Mesendoderm (in vitro differentiated cells): ENCODE results near the gene EXOSC2.

Experiments
- DNase-seq: peaks from one replicate; pipeline ENCODE4 v3.0.0; 2013
- H2AK5ac ChIP-seq: 2 replicates; pipeline ENCODE4 v1.6.1; 2013; ENCODE audit warnings: low read length, inconsistent platforms
- H2BK120ac ChIP-seq: 2 replicates; pipeline ENCODE4 v1.6.1; 2013; ENCODE audit warnings: low read depth, mild to moderate bottlenecking, low read length, moderate library complexity, mixed read lengths
- H2BK15ac ChIP-seq: replicated peaks from 2 replicates; pipeline ENCODE4 v1.6.1; 2013; ENCODE audit warnings: low read depth, mild to moderate bottlenecking, moderate library complexity
- H2BK5ac ChIP-seq: 2 replicates; pipeline ENCODE4 v1.6.1; 2013; ENCODE audit warnings: low read length, inconsistent platforms
- H3K18ac ChIP-seq: 2 replicates; pipeline ENCODE4 v1.6.1; 2013; ENCODE audit warnings: mild to moderate bottlenecking, low read length, mixed read lengths
- H3K23ac ChIP-seq: one replicate; pipeline ENCODE4 v1.6.1; 2013; ENCODE audit warnings: low read length
- H3K27ac ChIP-seq: 2 replicates; pipeline ENCODE4 v1.5.1; 2013; ENCODE audit warnings: low read depth, mild to moderate bottlenecking, inconsistent platforms, low read length, moderate library complexity
- H3K27me3 ChIP-seq: 2 replicates; pipeline ENCODE4 v1.6.1; 2013; ENCODE audit warnings: low read length, control low read depth, mild to moderate bottlenecking, inconsistent platforms; ENCODE audit not compliant: insufficient read depth, poor library complexity
- H3K36me3 ChIP-seq: 2 replicates; pipeline ENCODE4 v1.6.1; 2013; ENCODE audit warnings: low read length, inconsistent platforms; ENCODE audit not compliant: control insufficient read depth, insufficient read depth
- H3K4ac ChIP-seq: one replicate; pipeline ENCODE4 v1.6.1; 2013; ENCODE audit warnings: low read depth, mild to moderate bottlenecking, low read length, moderate library complexity
- H3K4me1 ChIP-seq: 2 replicates; pipeline ENCODE4 v1.6.1; 2013; ENCODE audit warnings: low read depth, low read length, inconsistent platforms; ENCODE audit not compliant: control insufficient read depth
- H3K4me2 ChIP-seq: 2 replicates; pipeline ENCODE4 v1.6.1; 2013; ENCODE audit warnings: low read length
- H3K4me3 ChIP-seq: 2 replicates; pipeline ENCODE4 v1.5.1; 2013; ENCODE audit warnings: mild to moderate bottlenecking, low read length
- H3K56ac ChIP-seq: one replicate; pipeline ENCODE4 v1.6.1; 2013; ENCODE audit warnings: low read length
- H3K79me1 ChIP-seq: 2 replicates; pipeline ENCODE4 v1.6.1; 2013; ENCODE audit warnings: low read length, inconsistent platforms
- H3K79me2 ChIP-seq: 2 replicates; pipeline ENCODE4 v1.6.1; 2013; ENCODE audit warnings: mild to moderate bottlenecking, low read length; ENCODE audit not compliant: control insufficient read depth, insufficient read depth
- H3K9ac ChIP-seq: 2 replicates; pipeline ENCODE4 v1.6.1; 2013; ENCODE audit warnings: low read length, inconsistent platforms
- H4K5ac ChIP-seq: one replicate; pipeline ENCODE4 v1.6.1; 2013; ENCODE audit warnings: low read length
- H4K8ac ChIP-seq: one replicate; pipeline ENCODE4 v1.6.1; 2013; ENCODE audit warnings: low read depth, mild to moderate bottlenecking, control low read depth, low read length, moderate library complexity
- WGBS: extraction: QIAGEN DNeasy Blood & Tissue Kit; methylation state at CpG from one replicate; pipeline ENCODE4 v1.1.7; 2013; ENCODE audit warnings: low lambda C conversion rate, missing lambda C conversion rate; ENCODE audit not compliant: insufficient coverage; ENCODE audit errors: extremely low coverage; 5-methylcytosine and 5-hydroxymethylcytosine counted together

The EXOSC2 gene

GRCh38 chr9:130741831-130742449 lies 48.4 kb downstream of the EXOSC2 start:
- Histone ChIP-seq H3K4me1 (no peaks in the 10 kb centered on the region), H4K5ac (no peak overlapping the region), H3K9ac (no peak overlapping the region), H3K27ac (no peak overlapping the region), H2BK5ac (no peak overlapping the region), H2BK120ac (no peak overlapping the region), H3K36me3 (no peaks in the 10 kb centered on the region), H3K23ac (no peak overlapping the region), H2BK15ac (no peak overlapping the region), H2AK5ac (no peak overlapping the region), H3K4ac (no peak overlapping the region), H3K18ac (no peak overlapping the region), H3K27me3 (no peaks in the 10 kb centered on the region), H4K8ac (no peak overlapping the region), H3K4me3 (no peak overlapping the region), H3K56ac (no peak overlapping the region), H3K79me1 (peaks cover 12% of the 10 kb centered on the region), H3K4me2 (no peak overlapping the region), H3K79me2 (peaks cover 8% of the 10 kb centered on the region)
- WGBS, result no CpG with 5 or more reads among the region's 7 CpGs
- DNase-seq, result no peak

- Histone ChIP-seq H3K27me3 (no peaks in the 10 kb centered on the region), H3K23ac (no peak overlapping the region), H4K5ac (no peak overlapping the region), H3K27ac (no peak overlapping the region), H3K56ac (no peak overlapping the region), H3K4me3 (no peak overlapping the region), H3K18ac (no peak overlapping the region), H2BK15ac (no peak overlapping the region), H2BK120ac (no peak overlapping the region), H3K4me1 (no peaks in the 10 kb centered on the region), H3K4me2 (no peak overlapping the region), H2AK5ac (no peak overlapping the region), H3K36me3 (no peaks in the 10 kb centered on the region), H3K79me1 (peaks cover 12% of the 10 kb centered on the region), H4K8ac (no peak overlapping the region), H2BK5ac (no peak overlapping the region), H3K79me2 (peaks cover 6% of the 10 kb centered on the region), H3K9ac (no peak overlapping the region), H3K4ac (no peak overlapping the region)
- WGBS, result no CpG with 5 or more reads among the region's 4 CpGs
- DNase-seq, result no peak
Observed at GRCh38 chr9:130743656-130744055, 50.1 kb downstream of the EXOSC2 start.

GRCh38 chr9:130745210-130745800 lies 51.7 kb downstream of the EXOSC2 start:
- Histone ChIP-seq H3K56ac (no peak overlapping the region), H3K4me3 (no peak overlapping the region), H3K36me3 (no peaks in the 10 kb centered on the region), H2BK15ac (no peak overlapping the region), H4K5ac (no peak overlapping the region), H3K9ac (no peak overlapping the region), H2AK5ac (no peak overlapping the region), H2BK120ac (peak overlapping the region; percentile 45), H3K4ac (no peak overlapping the region), H2BK5ac (no peak overlapping the region), H3K23ac (no peak overlapping the region), H3K27me3 (no peaks in the 10 kb centered on the region), H3K27ac (no peak overlapping the region), H4K8ac (no peak overlapping the region), H3K79me1 (peaks cover 12% of the 10 kb centered on the region), H3K18ac (no peak overlapping the region), H3K79me2 (peaks cover 6% of the 10 kb centered on the region), H3K4me1 (no peaks in the 10 kb centered on the region), H3K4me2 (no peak overlapping the region)
- peak; percentile 26 for DNase-seq
- whole genome bisulfite sequencing, result no CpG with 5 or more reads among the region's 5 CpGs

DNA sequence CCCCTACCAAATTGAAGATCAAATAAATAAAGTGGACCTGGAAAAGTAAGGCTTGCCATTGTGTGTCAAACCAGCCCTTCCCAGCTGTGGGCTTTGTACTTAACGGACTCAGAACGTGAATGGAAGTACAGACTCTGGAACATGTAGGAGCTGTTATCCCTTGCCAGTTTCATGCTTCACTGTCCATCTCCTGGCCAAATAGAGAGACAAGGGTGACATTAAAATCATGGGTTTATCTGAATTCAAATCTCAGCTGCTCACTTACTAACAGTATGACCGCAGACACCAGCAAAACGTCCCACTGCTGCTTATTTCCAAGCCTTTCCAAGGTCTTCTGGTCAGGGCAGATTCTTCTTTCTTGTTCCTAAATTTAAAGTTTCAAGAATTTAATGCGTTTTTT lies 52.2 kb downstream of the EXOSC2 start:
- no CpG with 5 or more reads among the region's 5 CpGs for WGBS
- H3K18ac ChIP-seq, result peak overlapping the region; percentile 80
- H3K56ac ChIP-seq, result no peak overlapping the region
- H3K4me1 ChIP-seq, result no peaks in the 10 kb centered on the region
- H3K27me3 ChIP-seq, result no peaks in the 10 kb centered on the region
- no peak overlapping the region for H3K4me3 ChIP-seq
- H3K36me3 ChIP-seq, result no peaks in the 10 kb centered on the region
- no peak overlapping the region for H3K9ac ChIP-seq
- H4K5ac ChIP-seq, result no peak overlapping the region
- no peak overlapping the region for H3K4me2 ChIP-seq
- no peak overlapping the region for H2BK5ac ChIP-seq
- H2AK5ac ChIP-seq, result no peak overlapping the region
- no peak overlapping the region for H4K8ac ChIP-seq
- H2BK120ac ChIP-seq, result peak overlapping the region; percentile 45
- no peak overlapping the region for H3K23ac ChIP-seq
- H3K27ac ChIP-seq, result peak overlapping the region; percentile 51
- peaks cover 12% of the 10 kb centered on the region for H3K79me1 ChIP-seq
- peaks cover 6% of the 10 kb centered on the region for H3K79me2 ChIP-seq
- DNase-seq, result no peak
- H3K4ac ChIP-seq, result no peak overlapping the region
- no peak overlapping the region for H2BK15ac ChIP-seq

DNA sequence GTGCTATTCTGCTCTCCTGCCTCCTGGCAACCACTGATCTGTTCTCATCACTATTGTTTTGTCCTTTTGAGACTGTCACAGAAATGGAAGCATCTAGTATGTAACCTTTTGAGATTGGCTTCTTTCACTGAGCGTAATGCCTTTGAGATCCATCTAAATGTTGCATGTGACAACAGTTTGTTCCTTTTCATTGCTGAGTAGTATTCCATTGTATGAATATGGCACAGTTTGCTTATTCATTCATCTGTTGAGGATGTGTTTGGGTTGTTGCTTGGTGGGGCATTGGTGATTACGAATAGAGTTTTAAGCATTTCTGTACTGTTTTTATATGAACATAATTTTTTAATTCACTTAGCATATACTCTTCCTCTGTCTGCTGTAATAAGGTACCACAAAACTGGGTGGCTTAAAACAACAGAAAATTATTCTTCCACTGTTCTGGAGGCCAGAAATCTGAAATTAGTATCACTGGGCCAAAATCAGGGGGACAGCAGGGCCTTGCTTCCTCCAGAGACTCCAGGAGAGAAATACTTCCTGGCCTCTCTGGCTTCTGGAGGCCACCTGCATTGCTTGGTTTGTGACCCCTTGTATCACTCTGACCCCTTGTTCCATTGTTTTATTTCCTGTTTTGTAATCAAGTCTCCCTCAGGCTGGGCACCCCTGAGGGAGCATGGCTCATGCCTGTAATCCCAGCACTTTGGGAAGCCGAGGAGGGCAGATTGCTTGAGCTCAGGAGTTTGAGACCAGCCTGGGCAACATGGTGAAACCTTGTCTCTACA lies 53.0 kb downstream of the EXOSC2 start:
- Histone ChIP-seq H3K27me3 (no peaks in the 10 kb centered on the region), H3K36me3 (no peaks in the 10 kb centered on the region), H3K4ac (no peak overlapping the region), H3K18ac (no peak overlapping the region), H3K79me2 (peaks cover 6% of the 10 kb centered on the region), H2BK120ac (no peak overlapping the region), H3K4me1 (no peaks in the 10 kb centered on the region), H3K4me3 (no peak overlapping the region), H3K23ac (no peak overlapping the region), H2BK15ac (no peak overlapping the region), H3K56ac (no peak overlapping the region), H2BK5ac (no peak overlapping the region), H3K9ac (no peak overlapping the region), H3K79me1 (peaks cover 10% of the 10 kb centered on the region), H3K27ac (no peak overlapping the region), H4K5ac (no peak overlapping the region), H2AK5ac (no peak overlapping the region), H3K4me2 (no peak overlapping the region), H4K8ac (no peak overlapping the region)
- DNase-seq, result no peak
- whole genome bisulfite sequencing, result no CpG with 5 or more reads among the region's 3 CpGs
